NCI-H2107 (cell line): ENCODE measurements around the gene ADAMTS16.

Source experiments
- DNase-seq: peaks from one replicate; lab custom pipeline; 2025; lab: John Stamatoyannopoulos, UW

Gene ADAMTS16

DNA sequence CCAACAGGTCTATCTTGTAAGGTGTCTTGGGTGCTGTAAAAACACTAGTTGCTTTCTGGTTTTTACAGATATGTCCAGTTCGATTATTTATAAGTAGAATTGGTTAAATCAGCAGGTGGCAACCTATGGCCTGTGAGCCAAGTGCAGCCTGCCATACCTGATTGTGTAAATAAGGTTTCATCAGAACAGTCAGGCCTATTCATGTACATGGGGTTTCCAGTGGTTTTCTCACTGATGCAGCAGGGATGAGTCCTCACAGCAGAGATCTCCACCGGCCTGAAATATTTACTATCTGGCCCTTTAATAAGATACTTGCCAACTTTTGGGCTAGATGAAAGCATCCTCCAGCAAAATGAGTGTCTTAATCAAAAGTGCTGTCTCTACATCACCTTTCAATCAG lies 149.4 kb downstream of the ADAMTS16 start:
- no peak for DNase-seq

DNA sequence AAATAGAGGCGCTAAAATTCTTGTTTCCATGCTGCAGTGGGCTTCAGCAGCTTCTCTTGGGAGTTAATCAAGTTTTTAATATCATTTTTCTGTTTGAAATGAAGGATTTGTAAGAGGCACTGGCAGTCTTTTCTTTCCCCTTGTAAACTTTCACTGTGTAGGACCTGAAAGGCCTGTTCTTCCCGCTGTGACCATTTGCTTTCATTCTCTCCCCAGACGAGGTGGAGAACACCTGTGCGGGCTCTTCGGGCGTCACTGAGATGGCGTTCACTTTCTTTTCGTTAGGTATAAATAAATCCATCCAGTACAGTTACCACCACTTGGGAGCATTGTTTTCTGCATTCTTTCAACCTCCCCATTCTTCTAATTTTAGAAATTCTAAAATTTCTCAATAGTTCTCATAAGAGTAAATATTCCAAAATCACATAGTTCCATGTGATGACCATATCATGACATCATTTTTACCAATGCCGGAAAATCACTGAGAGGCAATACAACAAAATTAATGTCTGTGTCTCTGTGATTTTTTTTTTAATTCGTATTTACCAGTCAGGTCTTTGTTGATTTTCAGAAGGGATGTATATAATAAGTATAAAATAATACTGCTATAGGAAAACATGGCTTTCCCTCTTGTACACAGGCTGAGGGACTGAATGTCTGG lies 150.7 kb downstream of the ADAMTS16 start:
- no peak for DNase-seq

DNA sequence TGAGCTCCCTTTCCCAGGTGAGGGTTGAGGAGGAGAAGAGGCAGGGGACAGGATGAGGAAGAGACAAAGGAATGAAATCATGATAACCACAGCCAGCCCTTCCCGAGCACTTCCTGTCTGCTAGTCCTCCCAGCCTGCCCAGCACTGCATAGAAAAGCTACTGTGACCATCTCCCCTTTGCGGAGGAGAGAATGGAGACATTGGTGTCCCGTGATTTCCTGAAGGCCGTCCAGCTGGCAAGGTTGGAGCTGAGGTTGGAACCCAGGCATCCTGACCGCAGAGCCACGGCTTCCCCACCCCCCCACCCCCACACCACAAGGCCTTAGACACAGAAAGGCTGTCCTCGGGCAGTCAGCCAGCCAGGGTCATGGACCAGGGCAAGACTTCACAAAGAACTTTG lies 151.2 kb downstream of the ADAMTS16 start:
- DNase-seq: no peak

DNA sequence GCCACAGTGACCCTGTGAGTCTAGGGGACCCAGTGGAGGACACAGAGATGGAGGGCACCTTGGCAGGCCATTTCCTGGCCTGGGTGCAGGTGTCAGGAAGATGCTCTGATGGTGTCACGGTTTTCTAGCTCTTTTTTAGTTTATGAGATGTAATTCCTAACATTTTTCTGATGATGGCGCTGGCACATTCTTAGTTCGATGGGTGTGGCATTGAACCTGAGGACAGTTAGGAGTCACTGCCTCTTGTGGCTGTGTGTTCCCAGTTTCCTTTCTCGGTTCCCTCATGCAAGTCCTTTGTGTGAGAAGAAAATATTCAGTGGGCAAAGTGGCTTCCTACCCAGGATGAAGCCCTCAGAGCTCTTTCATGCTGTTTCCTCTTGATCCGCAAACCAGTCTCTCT lies 152.9 kb downstream of the ADAMTS16 start:
- no peak for DNase-seq

DNA sequence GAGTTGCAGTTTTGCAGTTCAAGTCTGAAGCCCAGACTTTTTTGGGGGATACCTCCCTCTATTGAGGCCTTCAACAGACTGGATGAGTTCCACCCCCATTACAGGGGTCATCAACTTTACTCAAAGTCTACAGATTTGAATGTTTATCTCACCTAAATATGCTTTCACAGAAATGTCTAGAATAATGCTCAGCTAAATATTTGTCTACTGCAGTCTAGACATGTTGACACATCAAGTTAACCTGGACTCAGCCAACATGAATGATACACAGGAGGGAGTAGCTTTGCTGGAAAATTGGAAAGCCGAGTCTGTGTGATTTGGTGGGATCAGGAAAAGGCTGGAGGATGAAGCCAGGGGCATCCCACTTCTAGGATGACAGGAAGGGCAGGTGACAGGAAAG lies 154.3 kb downstream of the ADAMTS16 start:
- no peak for DNase-seq

DNA sequence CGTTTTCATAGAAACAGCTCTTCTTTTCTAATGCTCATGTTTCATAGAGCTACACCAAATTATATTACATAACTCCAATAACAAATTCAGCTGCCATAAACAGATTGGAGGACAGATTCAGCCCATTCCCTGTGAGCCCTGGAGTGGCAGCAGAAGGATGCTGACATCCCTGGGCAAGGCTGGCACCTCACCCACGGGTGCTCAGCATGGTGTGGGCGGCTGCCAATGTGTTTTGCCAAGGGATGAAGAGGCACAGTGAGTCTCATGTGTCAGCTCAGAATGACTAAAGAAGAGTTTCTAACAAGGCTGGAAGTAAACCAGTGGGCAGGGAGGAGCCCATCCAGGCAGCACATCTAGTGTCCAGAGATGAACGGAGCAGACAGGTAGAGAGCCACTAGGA lies 155.2 kb downstream of the ADAMTS16 start:
- no peak for DNase-seq

DNA sequence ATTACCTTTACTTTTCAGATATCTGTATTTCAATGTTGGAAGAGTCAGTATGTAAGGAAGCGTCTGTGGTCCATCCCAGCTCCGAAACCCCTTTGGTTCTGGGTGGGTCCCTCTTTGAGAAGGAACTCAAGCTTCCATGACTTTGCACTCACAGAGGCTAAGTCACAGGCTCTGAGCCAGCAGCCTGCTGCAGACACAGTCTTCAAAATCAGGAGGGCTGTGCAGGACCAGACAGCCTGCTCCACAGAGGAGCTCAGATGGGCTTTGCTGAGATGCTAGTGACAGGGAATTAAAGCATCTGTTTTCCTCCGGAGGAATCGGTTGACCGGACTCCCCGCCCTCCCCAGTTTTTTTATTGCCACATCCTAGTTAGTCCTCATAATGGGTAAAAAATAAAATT lies 155.9 kb downstream of the ADAMTS16 start:
- DNase-seq: no peak

DNA sequence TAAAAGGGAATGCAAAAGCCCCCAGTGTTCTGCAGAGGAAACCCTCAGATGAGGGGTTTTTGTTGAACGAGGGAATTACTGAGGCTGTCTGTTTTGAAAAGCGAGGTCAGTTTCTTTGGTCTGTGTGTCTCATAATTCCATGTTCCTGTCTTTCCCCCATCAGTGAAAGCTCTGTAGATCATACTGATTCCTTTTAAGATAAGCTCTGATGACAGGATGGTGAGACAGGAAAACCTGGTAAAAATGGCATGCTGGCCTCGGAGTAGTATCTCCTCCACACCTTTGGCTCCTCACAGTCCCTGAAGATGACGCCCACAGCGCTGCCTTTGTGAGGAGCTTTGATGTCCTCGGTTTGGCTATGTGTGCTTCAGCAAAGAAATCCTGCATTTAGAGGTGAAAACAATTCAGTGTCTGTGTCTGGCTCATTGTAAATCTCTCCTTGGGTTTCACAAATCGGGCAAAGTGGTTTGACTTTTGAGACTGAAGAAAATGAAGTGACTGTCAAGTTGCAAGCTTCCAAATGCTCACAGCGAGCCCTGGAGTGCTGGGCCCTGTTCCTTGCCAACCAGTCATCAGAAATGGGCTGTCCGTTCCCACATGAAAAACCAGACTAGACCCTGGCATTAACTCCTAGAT lies 157.4 kb downstream of the ADAMTS16 start:
- DNase-seq: no peak

DNA sequence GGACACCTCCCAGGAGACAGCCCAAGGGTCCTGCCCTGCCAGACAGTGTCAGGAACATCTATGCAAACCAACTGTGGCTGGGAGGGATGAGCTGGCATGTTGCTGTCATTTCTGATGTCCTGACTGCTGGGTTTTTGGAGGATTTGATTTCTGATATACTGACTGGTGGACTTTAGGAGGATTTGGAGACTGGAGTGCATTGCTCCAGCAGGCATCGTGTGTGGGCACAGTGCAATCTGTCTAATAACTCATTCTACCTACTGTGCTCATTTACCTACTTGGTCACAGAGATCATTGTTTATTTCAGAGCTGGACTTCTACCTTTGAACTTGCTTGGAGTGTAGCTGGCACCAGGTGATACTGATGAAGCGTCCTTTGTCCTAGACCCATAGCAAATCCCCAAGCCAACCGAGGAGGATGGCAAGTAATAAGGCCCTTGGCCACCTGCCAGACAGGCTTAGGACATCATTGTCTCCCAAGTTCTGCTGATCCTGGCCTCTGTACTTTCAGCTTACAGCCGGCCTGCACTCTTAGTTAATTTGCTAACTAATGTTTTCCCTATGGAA lies 158.0 kb downstream of the ADAMTS16 start:
- no peak for DNase-seq

DNA sequence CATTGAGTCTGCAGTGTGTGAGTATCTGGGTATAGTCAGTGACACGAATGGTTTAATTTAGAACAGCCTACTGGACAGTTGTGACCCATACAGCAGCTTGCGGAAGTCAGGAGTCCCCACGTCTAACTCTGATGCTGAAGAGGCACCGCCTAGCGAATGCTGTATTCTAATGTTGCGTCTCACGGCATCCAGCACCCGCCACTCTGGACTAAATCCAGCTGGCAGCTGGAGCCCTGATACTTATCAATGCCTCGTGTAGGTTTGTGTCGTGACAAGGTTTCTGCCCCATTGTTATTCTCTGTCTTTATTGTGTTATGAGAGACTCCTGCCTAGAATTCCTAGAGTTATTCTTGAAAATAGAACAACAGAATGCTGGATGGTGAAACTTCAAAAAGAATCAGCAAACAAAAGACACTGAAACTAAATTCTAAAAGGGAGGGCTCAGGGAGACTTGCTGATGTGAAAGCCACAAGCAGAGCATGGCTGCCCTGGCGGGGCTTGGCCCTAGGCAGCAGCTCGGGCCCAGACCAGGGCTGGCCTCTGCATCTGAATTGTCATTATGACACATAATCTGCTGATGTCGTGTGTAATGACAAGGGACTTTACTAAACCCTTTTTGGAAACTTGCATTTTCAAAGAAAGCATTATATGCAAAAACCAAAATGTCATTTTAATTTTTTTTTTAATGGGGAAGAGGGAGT lies 158.9 kb downstream of the ADAMTS16 start:
- DNase-seq: no peak

DNA sequence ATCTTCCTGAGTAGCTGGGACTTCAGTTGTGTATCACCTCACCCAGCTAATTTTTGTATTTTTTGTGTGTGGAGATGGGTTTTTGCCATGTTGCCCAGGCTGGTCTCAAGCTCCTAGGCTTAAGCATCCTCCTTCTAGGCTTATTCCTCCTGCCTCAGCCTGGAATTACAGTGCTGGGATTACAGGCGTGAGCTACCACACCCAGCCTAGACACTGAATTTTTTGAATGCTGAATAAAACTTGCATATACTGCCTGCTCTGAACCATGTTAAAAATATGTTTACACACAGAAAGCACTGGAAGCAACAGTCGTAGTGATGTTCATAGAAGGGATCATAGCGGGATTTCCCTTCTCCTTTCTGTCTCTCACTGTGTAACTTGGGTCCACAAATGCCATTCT lies 161.0 kb downstream of the ADAMTS16 start:
- no peak for DNase-seq

DNA sequence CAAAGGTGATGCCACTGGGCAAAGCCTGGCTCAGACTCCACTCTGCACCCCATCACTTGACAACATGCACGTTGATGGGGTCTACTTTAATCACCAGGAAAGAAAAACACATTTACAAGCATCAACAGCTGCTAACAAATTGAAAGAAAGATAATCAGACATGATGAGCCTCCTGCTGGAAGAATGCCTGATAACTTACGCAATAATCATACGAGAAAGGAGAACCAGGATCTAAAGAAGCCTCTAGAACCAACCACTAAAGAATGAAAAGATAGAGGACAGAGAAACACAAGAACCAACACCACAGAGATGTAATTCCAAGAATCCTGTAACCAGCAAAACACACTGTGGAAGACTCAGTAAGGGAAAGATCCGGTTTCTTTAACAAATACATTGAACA lies 162.1 kb downstream of the ADAMTS16 start:
- no peak for DNase-seq

DNA sequence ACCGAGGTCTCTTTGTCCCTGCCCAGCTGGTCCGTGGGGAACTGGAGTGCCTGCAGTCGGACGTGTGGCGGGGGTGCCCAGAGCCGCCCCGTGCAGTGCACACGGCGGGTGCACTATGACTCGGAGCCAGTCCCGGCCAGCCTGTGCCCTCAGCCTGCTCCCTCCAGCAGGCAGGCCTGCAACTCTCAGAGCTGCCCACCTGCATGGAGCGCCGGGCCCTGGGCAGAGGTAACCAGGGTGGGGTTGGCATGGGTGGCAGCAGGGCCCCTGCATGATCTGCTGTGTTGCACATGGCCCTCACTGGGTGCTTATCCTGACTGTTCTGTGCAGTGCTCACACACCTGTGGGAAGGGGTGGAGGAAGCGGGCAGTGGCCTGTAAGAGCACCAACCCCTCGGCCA lies 163.1 kb downstream of the ADAMTS16 start:
- no peak for DNase-seq

DNA sequence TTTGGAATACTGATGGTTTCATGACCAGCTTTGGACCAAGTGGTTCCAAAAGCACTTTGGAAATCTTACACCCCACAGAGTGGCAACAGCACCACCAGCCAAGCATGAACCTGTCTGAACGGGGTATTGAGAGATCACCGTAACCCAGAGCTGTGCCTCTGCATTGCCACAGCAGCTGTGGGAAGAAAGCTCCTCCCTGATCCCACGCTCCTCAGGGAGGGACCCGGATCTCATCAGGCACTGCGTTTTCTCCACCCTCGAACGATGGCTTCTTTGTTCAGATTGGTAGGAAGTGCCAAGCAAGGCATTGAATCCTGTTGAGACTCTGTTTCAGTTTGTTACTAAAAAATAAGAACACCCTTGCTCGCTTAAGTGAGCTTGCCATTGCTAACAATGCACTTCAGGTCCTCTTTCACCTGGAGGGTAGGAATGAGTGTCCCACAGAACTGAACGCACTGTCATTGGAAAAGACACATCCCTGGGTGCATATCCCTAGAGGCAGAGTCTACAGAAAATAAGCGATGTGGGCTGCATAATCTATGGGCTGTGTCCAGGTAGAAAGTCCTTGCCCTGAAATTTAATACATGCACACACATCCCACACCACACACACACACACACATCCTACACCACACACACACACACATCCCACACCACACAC lies 164.4 kb downstream of the ADAMTS16 start:
- no peak for DNase-seq

DNA sequence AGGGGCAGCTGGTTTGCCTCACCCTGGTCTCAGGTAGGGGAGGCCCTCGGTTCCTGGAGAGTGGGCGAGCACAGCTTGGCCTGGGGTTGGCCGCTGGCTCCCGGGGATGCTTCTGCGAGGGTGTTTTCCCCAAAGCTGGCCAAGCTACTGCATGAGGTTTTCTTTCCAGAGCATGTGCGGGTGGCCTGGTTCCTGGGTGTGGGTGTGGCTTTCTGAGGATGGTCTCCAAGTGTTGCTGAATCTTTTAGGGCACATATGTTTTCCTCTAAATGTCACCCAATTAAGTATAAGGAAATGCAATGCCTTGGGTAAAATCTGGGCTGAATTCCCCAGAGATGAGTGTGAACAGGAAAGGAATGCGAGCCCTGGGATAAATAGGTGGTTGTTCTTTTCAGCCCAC lies 166.6 kb downstream of the ADAMTS16 start:
- no peak for DNase-seq

DNA sequence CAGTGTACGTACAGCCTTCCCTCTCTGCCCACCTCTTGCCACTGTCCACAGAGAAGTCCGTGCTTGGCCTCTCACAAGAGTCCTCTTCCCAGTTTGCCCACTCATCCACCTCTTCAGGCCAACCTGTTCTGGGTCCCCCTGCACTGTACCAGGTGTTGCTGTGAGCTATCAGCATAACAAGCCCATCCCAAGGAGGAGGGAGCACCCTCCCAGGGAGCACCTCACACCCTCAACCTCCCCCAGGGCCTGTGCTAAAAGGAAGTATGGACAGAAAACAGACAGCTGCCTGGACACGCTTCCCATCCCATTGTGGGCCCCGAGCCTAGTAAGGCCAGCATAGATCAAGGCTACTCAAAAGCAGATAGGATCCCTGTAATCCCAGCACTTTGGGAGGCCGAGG lies 168.2 kb downstream of the ADAMTS16 start:
- DNase-seq: no peak

DNA sequence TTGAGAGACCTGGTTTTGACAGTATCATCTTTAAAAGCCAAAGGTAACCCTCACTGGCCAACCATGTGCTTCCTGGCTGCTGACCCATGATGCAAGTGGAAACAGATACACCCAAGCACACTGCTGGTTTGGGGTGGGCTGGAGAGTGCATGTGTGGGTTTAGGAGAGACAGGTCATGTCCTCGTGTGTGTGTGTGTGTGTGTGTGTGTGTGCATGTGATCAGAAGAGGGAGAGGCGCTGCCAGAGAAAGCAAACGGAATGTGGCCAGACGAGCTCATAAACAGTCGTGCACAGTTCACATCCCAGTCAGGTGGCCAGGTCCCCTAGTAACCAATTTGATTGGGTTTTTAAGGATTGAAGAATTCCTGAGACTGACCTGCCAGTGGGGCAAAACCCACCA lies 169.5 kb downstream of the ADAMTS16 start:
- no peak for DNase-seq

DNA sequence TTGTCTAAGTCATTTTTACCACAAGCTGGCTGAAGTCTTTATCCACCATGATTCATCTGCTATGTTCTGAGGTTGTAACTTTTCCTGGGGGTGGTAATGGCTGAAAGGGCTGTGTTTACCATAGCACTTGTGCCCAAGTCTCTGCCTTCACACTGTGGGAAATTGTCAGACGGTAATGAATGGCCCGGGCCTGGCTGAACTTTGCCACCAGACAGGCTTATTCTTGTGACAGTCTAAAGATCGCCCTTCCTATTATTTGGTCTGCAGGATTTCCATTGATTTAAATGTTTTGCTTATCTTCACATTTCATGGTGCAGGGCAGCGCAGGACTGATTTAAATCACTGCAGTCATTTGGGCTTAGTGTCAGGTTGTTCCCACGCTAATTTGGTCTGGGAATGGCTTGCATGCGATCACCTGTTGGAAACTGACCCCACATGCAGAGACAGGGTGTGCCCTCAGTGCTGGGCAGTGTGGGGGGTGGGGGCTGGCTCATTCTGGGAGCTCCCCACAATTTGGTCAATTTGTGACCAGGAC lies 173.0 kb downstream of the ADAMTS16 start:
- DNase-seq: no peak

DNA sequence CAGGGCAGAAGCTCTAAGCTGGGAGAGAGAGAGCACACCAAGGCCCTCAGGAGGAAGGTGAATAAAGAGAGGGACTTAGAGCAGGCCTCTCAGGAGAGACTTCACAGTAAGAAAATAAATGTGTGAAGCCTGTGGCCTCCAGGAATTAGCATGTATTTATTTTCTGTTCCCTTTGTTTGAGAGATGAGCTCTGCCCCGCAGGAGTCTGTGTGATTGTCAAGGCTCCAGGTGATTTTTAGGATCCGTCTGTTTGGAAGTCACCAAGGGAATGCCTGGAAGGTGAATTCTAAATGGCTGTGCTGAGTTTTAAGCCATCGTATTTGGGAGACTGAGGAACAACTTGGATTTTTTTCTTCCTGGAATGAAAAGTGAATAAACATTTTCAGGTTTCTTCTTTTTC lies 174.0 kb downstream of the ADAMTS16 start:
- DNase-seq: no peak

DNA sequence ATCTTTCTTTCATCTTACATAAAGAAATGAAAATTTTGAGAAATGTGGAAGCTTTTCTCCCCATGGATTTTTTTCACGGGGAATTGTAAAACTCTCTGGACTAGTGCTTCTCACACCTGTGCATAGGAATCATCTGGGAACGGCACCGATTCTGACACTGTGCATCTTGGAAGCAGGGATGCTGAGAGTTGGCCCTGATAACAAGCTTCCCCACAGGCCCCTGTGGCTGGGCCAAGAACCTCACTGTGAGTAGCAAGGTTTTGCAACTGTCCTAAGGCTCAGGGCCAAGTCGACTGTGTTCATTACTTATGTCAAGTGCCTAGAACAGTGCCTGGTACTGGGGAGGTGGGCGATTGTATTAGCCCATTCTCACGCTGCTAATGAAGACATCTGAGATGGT lies 174.5 kb downstream of the ADAMTS16 start:
- no peak for DNase-seq

DNA sequence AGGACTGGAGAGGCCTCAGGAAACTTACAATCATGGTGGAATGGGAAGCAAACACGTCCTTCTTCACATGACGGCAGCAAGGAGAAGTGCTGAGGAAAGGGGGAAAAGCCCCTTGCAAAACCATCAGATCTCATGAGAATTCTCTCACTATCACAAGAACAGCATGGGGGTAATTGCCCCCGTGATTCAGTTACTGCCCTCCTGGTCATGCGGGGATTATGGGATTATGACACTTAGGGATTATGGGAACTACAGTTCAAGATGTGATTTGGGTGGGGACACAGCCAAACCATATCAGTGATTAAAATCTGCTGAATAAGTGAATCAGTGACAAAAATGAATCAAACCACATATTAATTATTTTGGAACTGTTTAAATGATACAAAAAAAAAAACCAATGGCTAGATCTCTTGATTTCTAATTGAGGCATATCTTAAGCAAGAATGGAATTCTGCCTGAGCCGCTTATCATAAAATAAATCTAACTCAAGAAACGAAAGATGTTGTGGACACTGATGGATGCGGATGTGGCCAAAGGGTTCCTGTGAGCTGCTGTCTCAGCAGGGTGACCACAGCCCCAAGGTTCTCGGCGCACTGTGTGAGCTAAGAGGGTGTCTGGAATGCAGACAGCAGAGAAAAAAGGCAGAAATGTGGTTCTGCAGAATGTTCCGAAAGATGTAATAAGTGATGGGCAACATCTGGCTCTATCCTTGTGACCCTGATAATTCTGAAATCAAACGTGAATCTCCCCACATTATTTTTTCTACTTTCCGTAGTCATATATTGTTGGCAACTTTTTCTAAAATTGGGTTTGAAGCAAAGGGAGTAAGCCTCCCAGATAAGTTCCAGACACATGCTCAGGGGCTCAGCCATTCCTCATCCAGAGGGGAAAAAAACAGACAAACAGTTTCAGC lies 175.2 kb downstream of the ADAMTS16 start:
- no peak for DNase-seq
